Left ventricle myocardium inferior (tissue), 1 donor: ENCODE results near the gene OCA2. TPM values are rescaled to one million over a fixed set of nuclear protein-coding genes. Genes with fewer than 3 reads are reported as not detected.

Experiments used
- DNase-seq: peaks from one replicate; pipeline ENCODE4 v3.0.0-alpha.2; 2020
- H3K27ac ChIP-seq: fragments of 200-600 bp; replicated peaks from 2 replicates; pipeline ENCODE4 v1.8.0; 2021
- H3K27me3 ChIP-seq: fragments of 200-600 bp; 2 replicates; pipeline ENCODE4 v1.8.0; 2021; ENCODE audit warnings: low read depth
- H3K36me3 ChIP-seq: fragments of 200-600 bp; 2 replicates; pipeline ENCODE4 v1.8.0; 2021
- H3K4me1 ChIP-seq: fragments of 200-600 bp; 2 replicates; pipeline ENCODE4 v1.8.0; 2021
- H3K4me3 ChIP-seq: fragments of 200-600 bp; 2 replicates; pipeline ENCODE4 v1.8.0; 2021; ENCODE audit warnings: mild to moderate bottlenecking, moderate library complexity
- H3K9me3 ChIP-seq: fragments of 200-600 bp; replicated peaks from 2 replicates; pipeline ENCODE4 v1.8.0; 2021
- CTCF ChIP-seq: fragments of 200-600 bp; IDR thresholded peaks from 2 replicates; pipeline ENCODE4 v1.8.0; 2021; ENCODE audit warnings: antibody characterized with exemption, mild to moderate bottlenecking, borderline replicate concordance
- intact Hi-C: fragments of 100-400 bp; cut with micrococcal nuclease; formaldehyde crosslinking; loops from one replicate; pipeline ENCODE4 v1.11.0; 2022
- total RNA-seq: library from RNA; stranded (reverse); fragmentation: NEBNext Ultra II Directional; extraction: Animal tissue kit (Norgen Biotek cat#: 25700); gene quantifications from one replicate; pipeline ENCODE4 v1.2.1, GENCODE V29; 2021
- donor health status: DM: no; HTN: yes; CAD: no; lungs with severe emphysema.

The OCA2 gene
- total RNA-seq, 1 donor from 2014 or later: not detected

DNA sequence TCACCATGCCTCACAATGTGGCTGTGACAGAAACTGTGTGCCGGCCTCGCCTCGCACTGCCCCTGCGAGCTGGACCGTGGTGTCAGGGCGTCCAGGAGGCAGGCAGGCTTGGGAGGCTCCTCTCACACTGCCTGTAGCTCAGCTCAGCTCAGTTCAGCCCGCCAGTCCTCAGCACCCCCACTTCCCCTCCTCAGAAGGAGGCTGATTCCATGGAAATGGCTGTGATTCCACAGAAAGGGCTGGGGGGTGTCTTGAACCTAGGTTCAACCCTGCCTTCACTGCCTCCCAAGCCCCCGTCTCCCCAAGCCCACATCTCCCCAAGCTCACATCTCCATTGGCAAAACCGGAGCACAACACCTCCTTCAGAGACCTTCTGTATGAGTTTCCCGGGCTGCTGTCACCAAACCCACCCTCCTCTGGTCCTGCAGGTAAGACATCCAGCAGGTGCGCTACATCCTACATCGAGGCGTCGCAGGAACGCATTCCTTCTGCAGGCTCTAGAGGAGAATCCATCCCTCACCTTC, 94.0 kb downstream of the OCA2 start:
- Histone ChIP-seq H3K36me3 (no peaks in the 10 kb centered on the region), H3K9me3 (no peaks in the 10 kb centered on the region), H3K27me3 (peaks cover 17% of the 10 kb centered on the region), H3K4me1 (no peaks in the 10 kb centered on the region), H3K4me3 (no peak overlapping the region), H3K27ac (no peak overlapping the region)
- intact Hi-C loops: no loop called here
- no peak for DNase-seq
- TF ChIP-seq CTCF: no peak

GRCh38 chr15:28004143-28005003, 94.7 kb downstream of the OCA2 start:
- Histone ChIP-seq H3K4me1 (no peaks in the 10 kb centered on the region), H3K4me3 (no peak overlapping the region), H3K36me3 (no peaks in the 10 kb centered on the region), H3K27ac (no peak overlapping the region), H3K9me3 (no peaks in the 10 kb centered on the region), H3K27me3 (peaks cover 17% of the 10 kb centered on the region)
- DNase-seq: no peak
- TF ChIP-seq CTCF: no peak
- intact Hi-C loops: no loop called here

- H3K27me3 ChIP-seq: peaks cover 17% of the 10 kb centered on the region
- DNase-seq: no peak
- no peak for TF ChIP-seq CTCF
Measured at GRCh38 chr15:28003302-28004037, 95.6 kb downstream of the OCA2 start.

DNA sequence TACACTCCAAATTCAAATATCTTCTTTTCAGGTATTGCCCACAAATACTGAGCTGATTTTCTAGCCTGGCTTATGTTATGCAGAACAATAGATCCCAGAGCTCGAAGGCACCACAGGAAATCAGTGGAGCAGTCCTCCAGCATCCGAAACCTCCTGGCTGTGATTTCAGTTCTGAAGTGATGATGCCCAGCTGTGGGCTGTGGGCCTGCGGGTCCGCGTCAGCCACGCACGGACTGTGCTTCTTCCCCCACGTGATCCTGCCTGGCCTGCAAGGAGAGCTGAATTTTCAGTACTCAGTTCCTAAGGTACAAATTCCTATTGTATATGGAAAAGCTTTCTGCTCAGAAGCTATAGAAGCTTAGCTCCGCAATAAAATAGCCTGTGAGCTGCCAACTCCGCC, 96.2 kb downstream of the OCA2 start:
- no peak overlapping the region for H3K27ac ChIP-seq
- no peak for DNase-seq
- no peak overlapping the region for H3K4me3 ChIP-seq
- H3K27me3 ChIP-seq: peaks cover 17% of the 10 kb centered on the region
- no peak for TF ChIP-seq CTCF
- intact Hi-C loops: no loop called here
- H3K9me3 ChIP-seq: no peaks in the 10 kb centered on the region
- no peaks in the 10 kb centered on the region for H3K4me1 ChIP-seq
- H3K36me3 ChIP-seq: no peaks in the 10 kb centered on the region

More at GRCh38 chr15:28003302-28004037, 95.6 kb downstream of the OCA2 start:
- intact Hi-C loops: no loop called here
- no peaks in the 10 kb centered on the region for H3K9me3 ChIP-seq
- no peak overlapping the region for H3K4me3 ChIP-seq
- H3K36me3 ChIP-seq: no peaks in the 10 kb centered on the region
- H3K4me1 ChIP-seq: no peaks in the 10 kb centered on the region
- H3K27ac ChIP-seq: no peak overlapping the region

GRCh38 chr15:28002136-28002861, 96.8 kb downstream of the OCA2 start:
- H3K4me1 ChIP-seq: no peaks in the 10 kb centered on the region
- DNase-seq: no peak
- no peak for TF ChIP-seq CTCF
- peaks cover 17% of the 10 kb centered on the region for H3K27me3 ChIP-seq
- H3K36me3 ChIP-seq: no peaks in the 10 kb centered on the region
- no peak overlapping the region for H3K4me3 ChIP-seq
- intact Hi-C loops: no loop called here
- no peak overlapping the region for H3K27ac ChIP-seq
- H3K9me3 ChIP-seq: no peaks in the 10 kb centered on the region
